PC-3 (cell line): Measurements from ENCODE around the gene ARAF. TPM values are rescaled to one million over a fixed set of nuclear protein-coding genes. Genes with fewer than 3 reads are reported as not detected.

Experiments used
- ATAC-seq: fragments of 200-7000 bp; cut with Tn5 transposase; 2 replicates; pipeline ENCODE4 v1.9.1; 2020; ENCODE audit warnings: mild to moderate bottlenecking, moderate library complexity
- BruUV-seq: library from RNA; stranded (reverse); fragments of 400-500 nt; replicated peaks from 2 replicates; lab custom pipeline; 2021; lab: Mats Ljungman, UMichigan
- CTCF ChIA-PET: fragments of 300-600 bp; sonication (Branson Sonifier 250); formaldehyde crosslinking; loops from one replicate; lab custom pipeline; 2022; ENCODE audit warnings: antibody characterized with exemption; lab: Charles Lee
- POLR2A ChIA-PET: fragments of 300-600 bp; sonication (Branson Sonifier 250); formaldehyde crosslinking; loops from one replicate; lab custom pipeline; 2022; ENCODE audit warnings: antibody characterized with exemption; ENCODE audit not compliant: unreplicated experiment; lab: Charles Lee
- DNase-seq: peaks from one replicate; pipeline ENCODE4 v3.0.0-alpha.2; 2015
- H2AFZ ChIP-seq: fragments of 300-600 bp; sonication (generic); 2 replicates; pipeline ENCODE4 v1.6.0; 2016; ENCODE audit warnings: antibody characterized with exemption, low read length
- H3F3A ChIP-seq: fragments of 300-600 bp; sonication (generic); one replicate; pipeline ENCODE4 v1.6.0; 2017; ENCODE audit warnings: antibody characterized with exemption, low read length, control low read depth, mild to moderate bottlenecking; ENCODE audit not compliant: unreplicated experiment
- H3K27ac ChIP-seq: fragments of 300-600 bp; sonication (generic); 2 replicates; pipeline ENCODE4 v1.5.1; 2016; ENCODE audit warnings: mild to moderate bottlenecking, low read length
- H3K27me3 ChIP-seq: fragments of 300-600 bp; sonication (generic); 2 replicates; pipeline ENCODE4 v1.6.1; 2016; ENCODE audit warnings: low read length, mixed read lengths
- H3K36me3 ChIP-seq: fragments of 300-600 bp; sonication (generic); 2 replicates; pipeline ENCODE4 v1.6.1; 2016; ENCODE audit warnings: low read depth, mixed run types, low read length, mixed read lengths
- H3K4me1 ChIP-seq: fragments of 300-600 bp; sonication (generic); 2 replicates; pipeline ENCODE4 v1.5.1; 2016; ENCODE audit warnings: low read length; ENCODE audit not compliant: insufficient read depth
- H3K4me2 ChIP-seq: fragments of 300-600 bp; sonication (generic); 2 replicates; pipeline ENCODE4 v1.6.0; 2016; ENCODE audit warnings: low read length
- H3K4me3 ChIP-seq: fragments of 300-600 bp; sonication (generic); 2 replicates; pipeline ENCODE4 v1.5.1; 2016; ENCODE audit warnings: mild to moderate bottlenecking, low read length, mixed read lengths
- H3K79me2 ChIP-seq: fragments of 300-600 bp; sonication (generic); 2 replicates; pipeline ENCODE4 v1.6.1; 2017; ENCODE audit warnings: low read length, mixed read lengths
- H3K9ac ChIP-seq: fragments of 300-600 bp; sonication (generic); 2 replicates; pipeline ENCODE4 v1.6.0; 2016; ENCODE audit warnings: mild to moderate bottlenecking, low read length
- H3K9me2 ChIP-seq: fragments of 300-600 bp; sonication (generic); replicated peaks from 2 replicates; pipeline ENCODE4 v1.6.1; 2016; ENCODE audit warnings: mixed run types, low read length, mixed read lengths
- H3K9me3 ChIP-seq: fragments of 300-600 bp; sonication (generic); 2 replicates; pipeline ENCODE4 v1.6.1; 2016; ENCODE audit warnings: low read length, mixed read lengths
- H4K20me1 ChIP-seq: fragments of 300-600 bp; sonication (generic); 2 replicates; pipeline ENCODE4 v1.6.1; 2016; ENCODE audit warnings: low read length, mixed read lengths
- CTCF ChIP-seq: fragments of 300-600 bp; sonication (generic); conservative IDR thresholded peaks from 2 replicates; pipeline ENCODE4 v1.5.1; 2017; ENCODE audit warnings: antibody characterized with exemption, low read depth, mild to moderate bottlenecking, low read length
- EZH2 ChIP-seq: fragments of 300-600 bp; sonication (generic); IDR thresholded peaks from one replicate; pipeline ENCODE4 v1.6.1; 2017; ENCODE audit warnings: antibody characterized with exemption, mild to moderate bottlenecking, low read length; ENCODE audit not compliant: unreplicated experiment
- EZH2phosphoT487 ChIP-seq: fragments of 300-600 bp; sonication (generic); IDR thresholded peaks from 2 replicates; pipeline ENCODE4 v1.6.1; 2018; ENCODE audit warnings: mild to moderate bottlenecking, antibody characterized with exemption, low read length, borderline replicate concordance
- intact Hi-C: fragments of 100-400 bp; cut with micrococcal nuclease; formaldehyde crosslinking; loops from 2 replicates; pipeline ENCODE4 v1.9.0; 2023
- total RNA-seq: library from RNA; depleted of rRNA; stranded (reverse); fragments of >200 nt; gene quantifications from 2 replicates; pipeline ENCODE4 v1.2.3, GENCODE V29; 2014

ARAF gene
- total RNA-seq, 1 experiment from 2014 or later: 52.6 TPM

- Histone ChIP-seq H3K9ac (no peak overlapping the region), H2AFZ (no peak overlapping the region), H3K4me1 (no peaks in the 10 kb centered on the region), H3K36me3 (no peaks in the 10 kb centered on the region), H3K9me2 (no peaks in the 10 kb centered on the region), H3K79me2 (no peaks in the 10 kb centered on the region), H3K4me2 (no peak overlapping the region), H3K4me3 (no peak overlapping the region), H3K27me3 (no peaks in the 10 kb centered on the region), H3K27ac (no peak overlapping the region), H3F3A (no peaks in the 10 kb centered on the region), H4K20me1 (no peaks in the 10 kb centered on the region), H3K9me3 (no peaks in the 10 kb centered on the region)
- CTCF ChIA-PET: no interaction called here
- DNase-seq (no peak), ATAC-seq (no peak)
- TF ChIP-seq EZH2phosphoT487 (no peak), EZH2 (no peak), CTCF (no peak)
- no TSS peak for BruUV-seq
- POLR2A ChIA-PET: no interaction called here
- intact Hi-C loops: no loop called here
Measured at GRCh38 chrX:47618923-47619485, 58.0 kb downstream of the ARAF start.

DNA sequence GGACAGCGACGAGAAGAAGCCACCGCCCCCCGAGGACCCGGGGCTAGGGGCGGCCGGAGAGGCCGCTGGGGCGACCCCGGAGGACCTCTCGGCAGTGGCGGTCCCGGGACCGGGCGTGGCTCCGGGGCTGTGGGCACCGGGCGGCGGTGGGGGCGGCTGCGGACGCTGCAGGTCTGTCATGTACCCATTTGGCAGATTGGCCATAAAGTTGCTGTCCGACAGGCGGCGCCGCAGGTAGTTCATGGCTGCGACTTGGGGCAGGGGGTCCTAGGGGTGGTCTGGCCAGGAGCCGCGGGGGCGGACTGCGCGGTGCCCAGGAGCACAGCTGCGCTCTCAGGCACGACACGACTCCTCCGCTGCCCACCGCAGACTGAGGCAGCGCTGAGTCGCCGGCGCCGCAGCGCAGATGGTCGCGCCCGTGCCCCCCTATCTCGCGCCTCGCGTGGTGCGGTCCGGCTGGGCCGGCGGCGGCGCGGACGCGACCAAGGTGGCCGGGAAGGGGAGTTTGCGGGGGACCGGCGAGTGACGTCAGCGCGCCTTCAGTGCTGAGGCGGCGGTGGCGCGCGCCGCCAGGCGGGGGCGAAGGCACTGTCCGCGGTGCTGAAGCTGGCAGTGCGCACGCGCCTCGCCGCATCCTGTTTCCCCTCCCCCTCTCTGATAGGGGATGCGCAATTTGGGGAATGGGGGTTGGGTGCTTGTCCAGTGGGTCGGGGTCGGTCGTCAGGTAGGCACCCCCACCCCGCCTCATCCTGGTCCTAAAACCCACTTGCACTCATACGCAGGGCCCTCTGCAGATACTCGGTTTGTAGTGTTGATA lies 58.7 kb downstream of the ARAF start, which contains the start of gene SYN1:
TSS of gene SYN1 (minus strand) at position 372 of the 817 bp plus-strand sequence. CDS start at position 243, 129 bp downstream.
- no peaks in the 10 kb centered on the region for H3K4me1 ChIP-seq
- H3F3A ChIP-seq: no peaks in the 10 kb centered on the region
- no TSS peak for BruUV-seq
- H2AFZ ChIP-seq: no peak within 1 kb of the TSS
- no peaks in the 10 kb centered on the region for H3K79me2 ChIP-seq
- DNase-seq (peak; percentile 38), ATAC-seq (0 out of 2 replicates have a peak, but pooled peaks have one; percentile 20)
- H3K9me3 ChIP-seq: no peaks in the 10 kb centered on the region
- no peaks in the 10 kb centered on the region for H4K20me1 ChIP-seq
- intact Hi-C loops: no loop called here
- CTCF ChIA-PET: no interaction called here
- POLR2A ChIA-PET: no interaction called here
- no peaks in the 10 kb centered on the region for H3K9me2 ChIP-seq
- no peak within 1 kb of the TSS for H3K4me3 ChIP-seq
- H3K27me3 ChIP-seq: no peaks in the 10 kb centered on the region
- TF ChIP-seq CTCF (no peak), EZH2phosphoT487 (no peak), EZH2 (no peak)
- no peak within 1 kb of the TSS for H3K4me2 ChIP-seq
- H3K9ac ChIP-seq: no peak within 1 kb of the TSS
- H3K36me3 ChIP-seq: no peaks in the 10 kb centered on the region
- H3K27ac ChIP-seq: no peak within 1 kb of the TSS

GRCh38 chrX:47620303-47620685 lies 59.3 kb downstream of the ARAF start:
- POLR2A ChIA-PET: no interaction called here
- ATAC-seq: no peak
- no TSS peak for BruUV-seq

More at GRCh38 chrX:47620303-47620685, 59.3 kb downstream of the ARAF start:
- CTCF ChIA-PET: no interaction called here
- Histone ChIP-seq H3K9ac (no peak overlapping the region), H3K79me2 (no peaks in the 10 kb centered on the region), H3K4me3 (no peak overlapping the region), H4K20me1 (no peaks in the 10 kb centered on the region), H3K9me2 (no peaks in the 10 kb centered on the region), H3K4me2 (no peak overlapping the region), H3K4me1 (no peaks in the 10 kb centered on the region), H2AFZ (no peak overlapping the region), H3K27ac (no peak overlapping the region), H3K36me3 (no peaks in the 10 kb centered on the region), H3F3A (no peaks in the 10 kb centered on the region), H3K27me3 (no peaks in the 10 kb centered on the region), H3K9me3 (no peaks in the 10 kb centered on the region)
- TF ChIP-seq EZH2phosphoT487 (no peak), EZH2 (no peak), CTCF (no peak)
- no peak for DNase-seq
- intact Hi-C loops: no loop called here
